Thyroid gland (tissue), 4 donors: ENCODE data around the gene SURF4. TPM values are rescaled to one million over a fixed set of nuclear protein-coding genes. Genes with fewer than 3 reads are reported as not detected.

Source experiments
- DNase-seq, 2 donors: peaks; one replicate each; pipeline ENCODE4 v3.0.0-alpha.2; 2019
- H3K27ac ChIP-seq, 3 donors: fragments of 200-600 bp; sonication (generic); 1 replicate in 2 of 3; 2 replicates in 1 of 3; pipeline ENCODE4 v1.5.1; 2016 to 2019; ENCODE audit warnings: mild to moderate bottlenecking in 1 of 3, moderate library complexity in 1 of 3
- H3K27me3 ChIP-seq: fragments of 200-600 bp; sonication (generic); one replicate; pipeline ENCODE4 v1.5.1; 2019
- H3K36me3 ChIP-seq, 2 donors: fragments of 200-600 bp; sonication (generic); one replicate each; pipeline ENCODE4 v1.5.1; 2016 to 2019
- H3K4me1 ChIP-seq, 2 donors: fragments of 200-600 bp; sonication (generic); one replicate each; pipeline ENCODE4 v1.5.1; 2017 to 2019
- H3K4me3 ChIP-seq, 3 donors: fragments of 200-600 bp; sonication (generic); replicated peaks in 1 of 3; 1 replicate in 2 of 3; 2 replicates in 1 of 3; pipeline ENCODE4 v1.5.1; 2016; ENCODE audit warnings: mild to moderate bottlenecking in 1 of 3
- H3K9me3 ChIP-seq: fragments of 200-600 bp; sonication (generic); one replicate; pipeline ENCODE4 v1.5.1; 2017
- CTCF ChIP-seq, 6 experiments: fragments of 200-600 bp in 3 of 6; fragments of 450-650 bp in 3 of 6; sonication (generic) in 3 of 6; IDR thresholded peaks; one replicate each; pipeline ENCODE4 v1.5.1; 2016 to 2019; ENCODE audit warnings: antibody characterized with exemption in 6 of 6, mild to moderate bottlenecking in 2 of 6, inconsistent platforms in 1 of 6, moderate library complexity in 1 of 6
- POLR2A ChIP-seq, 2 donors: fragments of 450-650 bp; IDR thresholded peaks; one replicate each; pipeline ENCODE4 v1.6.1; 2017; ENCODE audit warnings: antibody characterized with exemption in 2 of 2, mild to moderate bottlenecking in 2 of 2, moderate library complexity in 1 of 2
- WGBS, 2 donors: methylation state at CpG; one replicate each; pipeline ENCODE4 v1.1.5; 2017; 5-methylcytosine and 5-hydroxymethylcytosine counted together
- intact Hi-C: fragments of 100-400 bp; cut with DNase I; formaldehyde crosslinking; loops from one replicate; pipeline ENCODE4 v1.15.1; 2023
- total RNA-seq, 4 donors: library from RNA; depleted of rRNA; stranded (reverse); fragments of >200 nt; gene quantifications; one replicate each; pipeline ENCODE4 v1.2.3, GENCODE V29; 2016

Gene SURF4
- total RNA-seq, 4 donors from 2014 or later = 165 to 253 (median 226) TPM

GRCh38 chr9:133361507-133362092, 14.3 kb downstream of the SURF4 start:
- no peak for DNase-seq
- Histone ChIP-seq H3K27me3 (no peaks in the 10 kb centered on the region), H3K36me3 (peaks cover 49 to 57% of the 10 kb centered on the region in 2 donors), H3K4me3 (no peak overlapping the region), H3K4me1 (peaks cover 9 to 13% of the 10 kb centered on the region in 2 donors), H3K9me3 (no peaks in the 10 kb centered on the region), H3K27ac (no peak overlapping the region)
- intact Hi-C loops = no loop called here
- WGBS, 2 donors = 87 to 91% methylated on average over 13 of the region's 13 CpGs
- TF ChIP-seq POLR2A (IDR thresholded peaks at IDR 0.05) = no peak
- no peak for TF ChIP-seq CTCF (IDR thresholded peaks at IDR 0.05)

DNA sequence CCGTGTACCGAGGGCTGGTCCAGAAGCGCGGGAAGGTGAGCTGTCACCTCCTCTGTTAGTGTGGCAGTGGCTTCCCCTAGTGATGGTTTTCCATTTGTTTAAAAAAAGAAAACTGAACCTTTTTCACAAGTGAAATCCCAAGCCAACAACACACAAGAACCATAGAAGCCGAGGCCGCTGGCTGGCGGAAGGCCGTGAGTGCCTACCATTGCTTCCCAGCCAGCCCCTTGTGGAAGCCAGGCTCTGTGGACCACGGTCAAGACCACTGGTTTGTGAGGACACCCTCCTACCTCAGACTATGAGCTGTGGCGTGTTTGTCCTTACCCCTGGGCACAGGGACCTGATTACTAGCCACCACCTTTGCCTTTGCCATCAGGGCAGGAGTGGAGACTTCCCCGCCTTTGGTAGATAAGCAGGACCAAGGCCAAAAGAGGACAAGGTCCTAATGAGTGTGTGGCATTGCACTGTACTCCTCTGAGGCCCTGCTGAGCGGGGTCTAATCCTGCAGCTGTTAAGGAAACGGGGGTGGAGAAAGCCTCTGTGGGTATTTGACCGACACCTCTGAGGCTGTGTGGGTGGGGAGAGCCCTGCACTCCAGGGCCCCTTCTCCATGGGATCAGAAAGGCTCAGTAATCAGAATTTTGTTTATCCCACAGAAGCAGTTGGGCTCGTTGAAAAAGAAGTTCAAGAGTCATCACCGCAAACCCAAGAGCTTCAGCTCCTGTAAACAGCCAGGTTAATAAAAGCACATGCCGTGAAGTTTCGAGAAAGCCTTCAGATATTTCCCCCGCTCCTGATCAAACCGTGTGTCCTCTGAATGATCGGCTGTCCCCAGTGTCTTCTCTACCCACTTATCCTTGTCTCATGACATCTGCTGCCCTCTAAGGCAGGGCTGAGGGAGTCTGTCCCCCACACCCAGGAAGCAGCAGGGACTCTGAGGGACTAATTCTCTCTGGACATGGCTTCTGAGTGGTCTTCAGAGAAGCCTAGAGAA, 15.2 kb downstream of the SURF4 start:
- peaks cover 40 to 49% of the 10 kb centered on the region in 2 donors for H3K36me3 ChIP-seq
- no peak overlapping the region for H3K4me3 ChIP-seq
- H3K27ac ChIP-seq = no peak overlapping the region
- intact Hi-C loops = no loop called here
- peaks cover 12 to 14% of the 10 kb centered on the region in 2 donors for H3K4me1 ChIP-seq
- no peaks in the 10 kb centered on the region for H3K9me3 ChIP-seq
- TF ChIP-seq CTCF (IDR thresholded peaks at IDR 0.05) (no peak), POLR2A (IDR thresholded peaks at IDR 0.05) (no peak)
- no peak for DNase-seq
- WGBS, 2 donors = 83 to 87% methylated on average over 18 to 21 of the region's 21 CpGs
- H3K27me3 ChIP-seq = no peaks in the 10 kb centered on the region

GRCh38 chr9:133359399-133360175, 16.3 kb downstream of the SURF4 start:
- TF ChIP-seq POLR2A (IDR thresholded peaks at IDR 0.05) (no peak), CTCF (IDR thresholded peaks at IDR 0.05) (peak in 1 of 6 experiments; percentile 8)
- WGBS, 2 donors = 69 to 83% methylated on average over 16 of the region's 20 CpGs
- no peaks in the 10 kb centered on the region for H3K9me3 ChIP-seq
- H3K27me3 ChIP-seq = no peaks in the 10 kb centered on the region
- H3K36me3 ChIP-seq = peaks cover 30 to 37% of the 10 kb centered on the region in 2 donors
- intact Hi-C loops = loop anchor here (10.0 kb wide), 2 partner anchors 125 to 325 kb away; partner anchors contain the start of gene GTF3C5
- no peak overlapping the region for H3K4me3 ChIP-seq
- H3K4me1 ChIP-seq = peaks cover 17 to 22% of the 10 kb centered on the region in 2 donors
- H3K27ac ChIP-seq = no peak overlapping the region
- no peak for DNase-seq

DNA sequence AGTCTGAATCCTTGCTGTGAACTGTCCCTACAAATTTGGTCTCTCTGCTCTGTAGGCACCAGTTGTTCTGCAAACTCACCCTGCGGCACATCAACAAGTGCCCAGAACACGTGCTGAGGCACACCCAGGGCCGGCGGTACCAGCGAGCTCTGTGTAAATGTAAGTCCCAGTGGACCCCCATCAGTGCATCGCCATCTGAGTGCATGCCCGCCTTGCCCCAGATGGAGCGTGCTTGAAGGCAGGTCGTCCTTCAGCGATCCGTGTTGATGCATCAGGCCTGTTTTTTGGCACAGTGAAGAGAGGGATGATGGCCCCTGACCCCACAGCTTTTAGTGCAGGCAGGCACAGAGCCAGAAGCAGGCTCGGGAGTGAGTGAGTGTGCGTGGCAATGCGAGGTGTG, 18.2 kb downstream of the SURF4 start:
- intact Hi-C loops = loop anchor here (10.0 kb wide), 2 partner anchors 127 to 323 kb away; partner anchors contain the start of gene GTF3C5
- Histone ChIP-seq H3K27ac (no peak overlapping the region), H3K4me1 (peaks cover 17 to 22% of the 10 kb centered on the region in 2 donors), H3K27me3 (no peaks in the 10 kb centered on the region), H3K9me3 (no peaks in the 10 kb centered on the region), H3K36me3 (peaks cover 19 to 20% of the 10 kb centered on the region in 2 donors), H3K4me3 (peak overlapping the region in 1 of 3 donors; percentile 69)
- no peak for TF ChIP-seq CTCF (IDR thresholded peaks at IDR 0.05)
- no peak for TF ChIP-seq POLR2A (IDR thresholded peaks at IDR 0.05)
- no peak for DNase-seq
- WGBS, 2 donors = 85 to 87% methylated on average over 14 of the region's 14 CpGs
